Lower leg skin (tissue), 3 donors: ENCODE measurements around the gene LRTM1.

Experiments used
- POLR2A ChIP-seq, 2 donors: fragments of 450-650 bp; IDR thresholded peaks; one replicate each; pipeline ENCODE4 v1.6.1; 2016 to 2017; ENCODE audit warnings: antibody characterized with exemption in 2 of 2, mild to moderate bottlenecking in 1 of 2, moderate library complexity in 1 of 2
- TF ChIP-seq, protein P1 (sequence below), 3 donors: fragments of 450-650 bp; IDR thresholded peaks; one replicate each; pipeline ENCODE4 v1.5.1; 2016; ENCODE audit warnings: antibody characterized with exemption in 3 of 3, mild to moderate bottlenecking in 3 of 3, moderate library complexity in 2 of 3

DNA sequence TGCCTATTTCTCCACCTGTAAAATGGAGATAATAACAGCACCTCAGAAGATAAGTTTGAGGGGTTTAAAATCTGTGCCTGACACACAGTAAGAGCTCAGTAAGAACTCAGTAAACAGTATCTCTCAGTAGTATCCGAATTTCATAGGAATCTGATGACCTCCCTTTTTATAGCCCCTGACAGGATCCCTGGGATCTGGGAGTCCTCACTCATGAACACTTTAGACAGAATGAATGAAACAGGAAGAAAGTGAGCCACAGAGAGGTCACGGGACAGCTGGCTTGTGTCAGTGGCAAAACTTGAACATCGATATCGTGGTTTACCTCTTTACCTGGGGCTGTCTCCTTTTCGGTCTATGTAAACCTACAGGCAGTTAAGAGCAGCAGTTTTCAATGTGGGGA, 51.2 kb downstream of the LRTM1 start:
- TF ChIP-seq POLR2A (IDR thresholded peaks at IDR 0.05): no peak
- TF ChIP-seq, protein P1, sequence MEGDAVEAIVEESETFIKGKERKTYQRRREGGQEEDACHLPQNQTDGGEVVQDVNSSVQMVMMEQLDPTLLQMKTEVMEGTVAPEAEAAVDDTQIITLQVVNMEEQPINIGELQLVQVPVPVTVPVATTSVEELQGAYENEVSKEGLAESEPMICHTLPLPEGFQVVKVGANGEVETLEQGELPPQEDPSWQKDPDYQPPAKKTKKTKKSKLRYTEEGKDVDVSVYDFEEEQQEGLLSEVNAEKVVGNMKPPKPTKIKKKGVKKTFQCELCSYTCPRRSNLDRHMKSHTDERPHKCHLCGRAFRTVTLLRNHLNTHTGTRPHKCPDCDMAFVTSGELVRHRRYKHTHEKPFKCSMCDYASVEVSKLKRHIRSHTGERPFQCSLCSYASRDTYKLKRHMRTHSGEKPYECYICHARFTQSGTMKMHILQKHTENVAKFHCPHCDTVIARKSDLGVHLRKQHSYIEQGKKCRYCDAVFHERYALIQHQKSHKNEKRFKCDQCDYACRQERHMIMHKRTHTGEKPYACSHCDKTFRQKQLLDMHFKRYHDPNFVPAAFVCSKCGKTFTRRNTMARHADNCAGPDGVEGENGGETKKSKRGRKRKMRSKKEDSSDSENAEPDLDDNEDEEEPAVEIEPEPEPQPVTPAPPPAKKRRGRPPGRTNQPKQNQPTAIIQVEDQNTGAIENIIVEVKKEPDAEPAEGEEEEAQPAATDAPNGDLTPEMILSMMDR (IDR thresholded peaks at IDR 0.05): no peak
